Spinal cord (tissue), 10 donors: ENCODE data around the gene TMEM184A. TPM values are rescaled to one million over a fixed set of nuclear protein-coding genes. Genes with fewer than 3 reads are reported as not detected.

Experiments used
- DNase-seq, 6 donors: peaks; one replicate each; pipeline versions ENCODE4 v3.0.0 to v3.0.0-alpha.2; 2013 to 2015; ENCODE audit warnings: low spot score in 6 of 6, low read depth in 4 of 6
- H3K27ac ChIP-seq: one replicate; pipeline ENCODE4 v1.5.1; 2013; ENCODE audit warnings: low read depth, low read length, control low read depth
- H3K27me3 ChIP-seq: one replicate; pipeline ENCODE4 v1.6.1; 2013; ENCODE audit warnings: low read length; ENCODE audit not compliant: control insufficient read depth, insufficient read depth
- H3K36me3 ChIP-seq: one replicate; pipeline ENCODE4 v1.6.1; 2013; ENCODE audit warnings: low read length; ENCODE audit not compliant: control insufficient read depth, insufficient read depth
- H3K4me1 ChIP-seq: one replicate; pipeline ENCODE4 v1.6.1; 2013; ENCODE audit warnings: low read length; ENCODE audit not compliant: control insufficient read depth, insufficient read depth
- H3K4me3 ChIP-seq: one replicate; pipeline ENCODE4 v1.5.1; 2013; ENCODE audit warnings: low read depth, low read length, control low read depth
- H3K9me3 ChIP-seq: one replicate; pipeline ENCODE4 v1.6.1; 2013; ENCODE audit warnings: low read length; ENCODE audit not compliant: control insufficient read depth, insufficient read depth
- WGBS: methylation state at CpG from one replicate; pipeline ENCODE4 v1.1.5; 2013; ENCODE audit warnings: missing lambda C conversion rate; ENCODE audit not compliant: insufficient coverage; 5-methylcytosine and 5-hydroxymethylcytosine counted together
- polyA plus RNA-seq, 2 donors: library from polyadenylated mRNA; unstranded; fragments of 120-200 nt; gene quantifications; one replicate each; pipeline ENCODE4 v1.2.1, GENCODE V29; 2013; ENCODE audit not compliant: insufficient read length in 2 of 2
- total RNA-seq, 2 donors: library from RNA; depleted of rRNA in 1 of 2; stranded (reverse); fragments of 120-200 nt in 1 of 2; fragments of >200 nt in 1 of 2; gene quantifications; one replicate each; pipeline versions ENCODE4 v1.2.3 to v1.2.4, GENCODE V29; 2013 to 2014
- donor health status: healthy.

Gene TMEM184A
- total and polyA plus RNA-seq, 4 donors: 0.20 to 2.3 (median 0.54) TPM

DNA sequence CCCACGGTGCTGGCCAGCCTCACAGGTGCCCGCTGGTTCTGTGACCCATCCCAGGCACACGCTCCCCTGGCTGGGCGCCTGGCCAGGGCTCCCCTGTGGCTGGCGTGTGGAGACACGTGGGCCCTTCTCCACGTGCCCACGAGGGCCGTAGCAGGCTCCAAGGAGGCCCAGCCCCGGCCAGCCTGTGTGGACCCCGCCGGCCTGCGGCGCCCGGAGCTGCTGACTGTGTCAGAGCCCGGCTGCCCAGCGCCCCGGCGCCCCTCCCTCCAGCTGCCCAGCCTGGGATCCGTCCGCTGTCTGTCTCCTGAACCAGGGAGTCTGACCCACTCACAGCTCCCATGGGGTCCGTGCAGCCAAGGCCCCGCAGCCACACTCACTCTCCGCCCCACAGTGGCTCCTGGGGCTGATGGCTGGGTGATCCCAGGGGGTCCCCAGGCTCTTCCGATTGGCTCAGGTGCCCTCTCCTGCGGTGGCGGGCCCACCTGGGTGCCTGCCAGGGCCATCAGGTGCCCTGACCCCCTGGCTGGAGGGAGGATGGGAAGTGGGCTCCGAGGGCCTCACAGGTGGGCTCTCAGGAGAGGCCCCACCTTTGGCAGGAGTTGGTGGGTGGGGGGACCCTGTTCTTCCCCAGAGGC is 9.6 kb downstream of the TMEM184A start:
- H3K4me3 ChIP-seq: no peak overlapping the region
- H3K36me3 ChIP-seq: peaks cover 80% of the 10 kb centered on the region
- no peaks in the 10 kb centered on the region for H3K27me3 ChIP-seq
- WGBS: 87% methylated on average over 27 of the region's 28 CpGs
- H3K27ac ChIP-seq: no peak overlapping the region
- DNase-seq: no peak
- H3K4me1 ChIP-seq: no peaks in the 10 kb centered on the region
- no peaks in the 10 kb centered on the region for H3K9me3 ChIP-seq

DNA sequence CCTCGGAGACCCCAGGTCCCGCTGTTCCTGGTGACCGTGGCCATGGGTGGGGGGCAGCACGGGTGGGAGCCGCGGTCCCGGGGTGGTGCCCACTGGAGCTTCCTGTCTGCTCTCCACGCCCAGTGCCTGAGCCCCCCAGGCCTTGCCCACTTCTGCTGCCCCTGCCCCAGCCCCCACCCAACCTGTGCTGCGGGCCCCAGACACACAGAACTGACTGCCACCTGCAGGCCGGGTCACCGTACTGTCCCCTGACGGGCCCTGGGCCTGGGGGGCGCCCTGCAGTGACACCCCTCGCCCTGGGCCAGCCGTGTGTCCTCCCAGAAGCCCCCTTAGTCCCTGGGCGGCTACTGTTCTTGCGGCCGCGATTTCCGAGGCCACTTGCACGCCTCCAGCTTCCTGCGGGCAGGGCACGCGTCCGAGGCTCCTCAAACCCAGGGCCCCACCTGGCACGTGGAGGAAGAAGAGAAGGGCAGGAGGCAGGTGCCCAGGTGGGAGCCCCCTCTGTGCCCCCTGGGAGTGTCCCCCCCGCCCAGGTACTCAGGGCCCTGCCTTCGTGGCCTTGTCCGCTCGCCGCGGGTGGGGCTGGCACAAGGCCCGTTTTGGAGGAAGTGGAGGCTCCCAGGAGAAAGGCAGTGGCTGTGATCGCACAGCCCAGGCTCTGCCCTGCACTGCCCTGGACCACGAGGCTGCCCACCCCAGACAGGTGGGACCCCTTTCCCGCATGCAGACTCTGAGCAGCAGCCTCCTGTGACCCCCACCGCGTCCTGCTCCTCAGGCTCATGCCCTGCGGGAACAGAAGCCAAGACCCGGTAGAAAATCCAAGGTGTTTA is 10.4 kb downstream of the TMEM184A start:
- Histone ChIP-seq H3K27ac (no peak overlapping the region), H3K4me1 (no peaks in the 10 kb centered on the region), H3K27me3 (no peaks in the 10 kb centered on the region), H3K4me3 (no peak overlapping the region), H3K36me3 (peaks cover 87% of the 10 kb centered on the region), H3K9me3 (no peaks in the 10 kb centered on the region)
- no peak for DNase-seq
- WGBS: 84% methylated on average over 40 of the region's 40 CpGs

DNA sequence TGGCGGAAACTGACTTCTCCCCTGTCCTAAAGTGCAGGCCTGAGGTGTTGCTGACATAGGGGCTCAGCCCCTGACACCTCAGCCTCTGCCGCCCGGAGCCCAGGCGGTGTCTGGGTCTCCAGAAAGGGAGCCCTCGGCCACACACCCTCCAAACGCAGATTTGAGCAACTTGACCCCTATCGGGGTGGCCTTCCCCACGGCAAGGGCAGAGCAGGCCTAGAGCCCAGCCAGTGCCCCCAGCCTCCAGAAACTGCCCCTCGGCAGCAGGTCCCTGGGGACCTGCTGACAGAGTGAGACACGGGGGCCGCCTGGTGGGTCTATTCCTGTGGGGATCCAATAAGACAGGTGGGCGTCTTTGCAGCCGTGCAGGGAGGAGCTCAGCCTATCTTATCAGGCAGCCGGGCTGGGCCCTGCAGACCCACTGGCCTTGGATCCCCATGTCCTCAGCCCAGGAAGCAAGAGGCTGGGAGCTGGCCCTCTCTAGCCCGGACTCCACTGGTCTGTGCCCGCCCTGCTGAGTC is 11.0 kb downstream of the TMEM184A start:
- WGBS: 88% methylated on average over 16 of the region's 16 CpGs
- no peak for DNase-seq
- no peak overlapping the region for H3K4me3 ChIP-seq
- peaks cover 88% of the 10 kb centered on the region for H3K36me3 ChIP-seq
- H3K9me3 ChIP-seq: no peaks in the 10 kb centered on the region
- no peaks in the 10 kb centered on the region for H3K4me1 ChIP-seq
- no peaks in the 10 kb centered on the region for H3K27me3 ChIP-seq
- no peak overlapping the region for H3K27ac ChIP-seq

DNA sequence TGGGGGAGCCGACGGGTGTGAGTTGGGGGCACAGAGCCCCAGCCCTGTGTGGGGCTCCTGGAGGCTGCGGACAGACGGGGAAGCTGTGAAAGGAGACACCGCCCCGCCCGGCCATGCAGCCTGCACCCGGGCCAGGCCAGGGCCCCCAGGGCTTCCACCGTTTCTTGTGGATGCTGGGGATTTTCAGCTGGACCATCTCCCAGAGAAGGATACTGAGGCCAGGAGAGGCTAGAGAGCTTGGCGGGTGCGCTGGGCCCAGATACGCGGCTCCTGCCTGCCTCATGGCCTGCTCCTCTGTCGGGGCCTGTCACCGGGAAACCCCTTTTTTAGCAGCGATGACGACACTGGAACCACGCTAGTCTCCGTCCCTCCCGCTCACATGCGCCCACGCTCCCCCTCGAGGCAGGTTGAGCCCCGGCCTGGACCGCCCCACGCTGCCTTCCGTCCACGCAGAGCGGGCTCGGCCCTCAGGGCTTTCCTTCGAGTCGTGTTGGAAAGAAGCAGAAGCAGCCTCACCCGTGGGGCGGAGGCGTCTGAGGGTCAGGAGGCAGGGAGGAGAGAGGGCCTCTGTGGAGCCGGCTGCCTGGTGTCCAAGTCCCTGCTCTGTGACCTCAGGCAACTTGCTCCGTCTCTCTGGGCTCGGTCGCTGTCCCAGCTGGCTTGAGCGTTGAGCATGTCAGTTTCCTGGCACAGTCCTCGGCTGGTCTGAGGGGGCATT is 11.7 kb downstream of the TMEM184A start:
- H3K4me3 ChIP-seq: no peak overlapping the region
- no peak for DNase-seq
- peaks cover 5% of the 10 kb centered on the region for H3K4me1 ChIP-seq
- no peaks in the 10 kb centered on the region for H3K27me3 ChIP-seq
- WGBS: 84% methylated on average over 41 of the region's 41 CpGs
- peaks cover 89% of the 10 kb centered on the region for H3K36me3 ChIP-seq
- no peak overlapping the region for H3K27ac ChIP-seq
- no peaks in the 10 kb centered on the region for H3K9me3 ChIP-seq

DNA sequence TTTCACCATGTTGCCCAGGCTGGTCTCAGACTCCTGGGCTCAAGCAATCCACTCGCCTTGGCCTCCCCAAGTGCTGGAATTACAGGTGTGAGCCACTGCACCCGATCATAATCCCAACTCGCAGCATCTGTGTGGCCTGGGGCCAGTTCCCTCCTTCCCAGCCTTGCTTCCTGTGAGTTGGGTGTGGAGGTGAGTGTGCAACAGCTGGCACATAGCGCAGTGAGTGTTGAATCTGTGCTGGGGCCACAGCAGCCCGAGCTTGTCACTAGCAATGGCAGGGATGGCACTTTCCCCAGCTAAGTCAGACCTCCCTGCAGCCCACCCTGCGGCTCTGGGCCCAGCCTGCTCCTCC is 12.2 kb downstream of the TMEM184A start:
- Histone ChIP-seq H3K27me3 (no peaks in the 10 kb centered on the region), H3K4me3 (no peak overlapping the region), H3K36me3 (peaks cover 93% of the 10 kb centered on the region), H3K27ac (no peak overlapping the region), H3K4me1 (peaks cover 10% of the 10 kb centered on the region), H3K9me3 (no peaks in the 10 kb centered on the region)
- WGBS: 83% methylated on average over 6 of the region's 6 CpGs
- DNase-seq: no peak

DNA sequence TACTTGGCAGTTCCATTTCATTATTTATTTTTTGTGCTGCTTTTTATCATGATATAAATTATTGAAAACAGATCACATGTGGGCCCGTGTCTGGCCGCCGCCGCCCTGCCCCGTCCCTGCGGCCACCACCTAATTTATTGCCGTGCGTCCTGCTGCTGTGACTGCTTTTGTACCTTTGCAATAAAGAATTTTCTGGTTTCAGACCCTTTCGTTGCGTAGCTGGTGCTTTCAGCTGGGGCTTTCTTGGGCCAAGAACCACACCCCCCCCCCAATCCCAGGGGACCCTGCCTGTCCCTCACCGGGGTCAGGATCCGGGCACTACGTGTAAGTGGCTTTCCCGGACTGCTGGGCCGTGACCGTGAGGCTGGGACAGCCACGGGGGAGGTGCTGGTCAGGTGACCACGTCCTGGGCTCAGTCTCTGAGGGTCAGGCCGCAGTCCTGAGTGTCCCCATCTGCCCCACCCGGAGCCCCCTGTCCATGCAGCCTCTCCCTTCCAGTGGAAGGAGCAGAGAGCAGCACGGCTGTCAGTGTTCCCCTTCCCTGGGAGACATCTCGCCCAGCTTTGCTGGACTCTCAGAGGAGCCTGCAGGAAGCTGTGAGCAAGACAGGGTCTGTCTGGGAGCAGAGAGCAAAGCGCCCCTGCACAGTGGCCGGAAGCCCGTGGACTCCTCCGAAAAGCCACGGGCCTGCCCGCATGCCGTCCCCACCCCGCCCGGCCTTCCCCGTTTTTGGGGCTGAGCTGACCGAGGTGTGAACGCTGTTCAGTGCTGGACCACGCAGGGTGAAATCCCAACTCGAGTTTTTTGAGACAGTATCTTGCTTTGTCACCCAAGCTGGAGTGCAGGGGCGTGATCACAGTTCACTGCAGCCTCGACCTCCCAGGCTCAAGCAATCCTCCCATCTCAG is 12.9 kb downstream of the TMEM184A start:
- H3K4me1 ChIP-seq: peaks cover 17% of the 10 kb centered on the region
- DNase-seq: no peak
- H3K27ac ChIP-seq: no peak overlapping the region

DNA sequence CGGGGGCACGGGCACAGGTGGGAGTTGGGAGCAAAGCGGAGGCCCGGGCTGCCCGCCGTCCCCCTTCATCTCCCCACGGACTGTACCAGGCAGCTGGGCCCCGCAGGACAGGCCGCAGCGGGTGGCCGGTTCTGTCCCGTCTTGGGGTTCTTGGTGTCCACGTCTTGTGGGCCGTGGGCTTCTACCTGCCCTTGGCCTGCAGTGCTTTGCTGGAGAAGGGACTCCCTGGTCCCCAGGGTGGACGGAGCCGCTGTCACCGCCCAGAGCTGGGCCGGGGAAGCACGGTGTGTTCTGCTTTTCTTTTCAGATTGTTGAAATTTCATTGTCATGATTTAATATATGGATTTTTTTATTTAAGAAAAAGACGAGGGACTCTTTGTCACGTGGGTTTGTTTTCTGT is 13.7 kb downstream of the TMEM184A start:
- Histone ChIP-seq H3K4me1 (peaks cover 25% of the 10 kb centered on the region), H3K27ac (no peak overlapping the region), H3K9me3 (no peaks in the 10 kb centered on the region), H3K36me3 (peaks cover 89% of the 10 kb centered on the region), H3K27me3 (peaks cover 5% of the 10 kb centered on the region), H3K4me3 (no peak overlapping the region)
- 82% methylated on average over 21 of the region's 21 CpGs for WGBS
- no peak for DNase-seq

More for the DNA sequence above, 12.9 kb downstream of the TMEM184A start:
- Histone ChIP-seq H3K27me3 (no peaks in the 10 kb centered on the region), H3K9me3 (no peaks in the 10 kb centered on the region), H3K4me3 (no peak overlapping the region), H3K36me3 (peaks cover 94% of the 10 kb centered on the region)
- 71% methylated on average over 38 of the region's 38 CpGs for WGBS

DNA sequence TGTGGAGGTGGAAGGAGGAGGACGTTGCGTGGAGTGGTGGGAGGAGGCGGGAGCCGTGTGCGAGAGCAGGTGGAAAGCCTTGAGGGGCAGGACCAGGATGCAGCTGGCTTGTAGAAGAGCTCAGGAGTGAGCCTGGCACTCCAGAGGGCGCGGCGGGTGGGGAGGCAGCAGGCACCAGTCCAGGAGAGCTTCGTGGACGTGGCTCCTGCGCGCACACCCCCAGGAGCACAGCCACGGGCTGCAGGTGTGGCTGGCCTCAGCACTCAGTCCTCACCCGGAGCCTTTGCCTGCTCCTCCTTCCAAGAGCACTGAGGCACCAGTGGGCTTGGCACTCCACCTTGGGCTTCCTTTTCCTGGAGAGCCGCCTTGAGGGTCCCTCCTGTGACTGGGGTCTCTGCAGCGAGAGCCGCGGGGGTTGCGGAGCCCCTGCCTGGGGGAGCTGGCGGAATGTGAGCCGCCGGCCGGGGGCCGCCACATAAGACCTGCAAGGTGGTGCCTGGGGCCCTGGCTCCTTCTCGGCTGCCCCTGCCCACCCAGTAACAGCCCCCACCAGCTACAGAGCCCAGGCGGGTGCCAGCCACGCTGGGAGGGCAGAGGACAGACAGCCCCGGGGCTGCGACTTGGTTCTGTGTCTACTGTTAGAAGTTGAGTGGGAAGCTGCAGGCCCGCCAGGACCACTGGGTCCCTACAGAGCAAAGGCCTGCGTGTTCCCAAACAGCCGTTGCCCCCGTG is 14.4 kb downstream of the TMEM184A start:
- DNase-seq: no peak
- WGBS: 95% methylated on average over 23 of the region's 33 CpGs
- H3K4me3 ChIP-seq: no peak overlapping the region
- H3K4me1 ChIP-seq: peaks cover 32% of the 10 kb centered on the region
- H3K27me3 ChIP-seq: peaks cover 5% of the 10 kb centered on the region
- no peaks in the 10 kb centered on the region for H3K9me3 ChIP-seq
- no peak overlapping the region for H3K27ac ChIP-seq
- H3K36me3 ChIP-seq: peaks cover 85% of the 10 kb centered on the region
